Measurements from ENCODE around the gene PPIL6. TPM values are rescaled to one million over a fixed set of nuclear protein-coding genes. Genes with fewer than 3 reads are reported as not detected.

PPIL6 gene
- total RNA-seq, 4 donors from 2014 or later, result 1.2 to 16.5 (median 4.8) TPM

DNA sequence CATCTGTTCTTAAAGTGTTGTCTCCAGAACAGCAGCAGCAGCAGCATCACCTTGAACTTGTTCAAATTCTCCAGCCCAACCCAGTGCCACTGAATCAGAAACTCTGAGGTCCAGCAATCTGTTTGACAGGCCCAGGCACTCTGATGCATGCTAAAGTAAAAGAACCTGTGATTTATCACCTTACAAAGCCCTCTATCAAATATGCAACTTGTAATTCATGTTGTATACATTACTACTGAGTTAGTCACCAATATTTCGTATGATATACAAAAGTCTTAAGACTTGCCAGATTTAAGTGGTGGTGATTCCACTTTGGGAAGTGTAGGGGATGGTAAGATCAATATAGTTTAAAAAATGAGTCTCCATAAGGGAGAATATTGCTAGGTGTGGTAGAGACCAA, 52.2 kb downstream of the PPIL6 start:
- no peaks in the 10 kb centered on the region for H3K36me3 ChIP-seq
- H3K9me3 ChIP-seq, result no peaks in the 10 kb centered on the region
- H3K27me3 ChIP-seq, result no peaks in the 10 kb centered on the region
- no peak for DNase-seq (ENCODE audit: low spot score in 2 of 2)
- WGBS, 2 donors, result 86 to 93% methylated on average over 1 of the region's 1 CpG
- no peak overlapping the region for H3K4me3 ChIP-seq
- H3K4me1 ChIP-seq, result peaks cover 0 to 26% (median 4%) of the 10 kb centered on the region in 4 donors
- no peak overlapping the region for H3K27ac ChIP-seq
- no peak for TF ChIP-seq POLR2A (IDR thresholded peaks at IDR 0.05)
- no peak for TF ChIP-seq EP300 (IDR thresholded peaks at IDR 0.05)
- TF ChIP-seq, protein P1, sequence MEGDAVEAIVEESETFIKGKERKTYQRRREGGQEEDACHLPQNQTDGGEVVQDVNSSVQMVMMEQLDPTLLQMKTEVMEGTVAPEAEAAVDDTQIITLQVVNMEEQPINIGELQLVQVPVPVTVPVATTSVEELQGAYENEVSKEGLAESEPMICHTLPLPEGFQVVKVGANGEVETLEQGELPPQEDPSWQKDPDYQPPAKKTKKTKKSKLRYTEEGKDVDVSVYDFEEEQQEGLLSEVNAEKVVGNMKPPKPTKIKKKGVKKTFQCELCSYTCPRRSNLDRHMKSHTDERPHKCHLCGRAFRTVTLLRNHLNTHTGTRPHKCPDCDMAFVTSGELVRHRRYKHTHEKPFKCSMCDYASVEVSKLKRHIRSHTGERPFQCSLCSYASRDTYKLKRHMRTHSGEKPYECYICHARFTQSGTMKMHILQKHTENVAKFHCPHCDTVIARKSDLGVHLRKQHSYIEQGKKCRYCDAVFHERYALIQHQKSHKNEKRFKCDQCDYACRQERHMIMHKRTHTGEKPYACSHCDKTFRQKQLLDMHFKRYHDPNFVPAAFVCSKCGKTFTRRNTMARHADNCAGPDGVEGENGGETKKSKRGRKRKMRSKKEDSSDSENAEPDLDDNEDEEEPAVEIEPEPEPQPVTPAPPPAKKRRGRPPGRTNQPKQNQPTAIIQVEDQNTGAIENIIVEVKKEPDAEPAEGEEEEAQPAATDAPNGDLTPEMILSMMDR (IDR thresholded peaks at IDR 0.05), result no peak

DNA sequence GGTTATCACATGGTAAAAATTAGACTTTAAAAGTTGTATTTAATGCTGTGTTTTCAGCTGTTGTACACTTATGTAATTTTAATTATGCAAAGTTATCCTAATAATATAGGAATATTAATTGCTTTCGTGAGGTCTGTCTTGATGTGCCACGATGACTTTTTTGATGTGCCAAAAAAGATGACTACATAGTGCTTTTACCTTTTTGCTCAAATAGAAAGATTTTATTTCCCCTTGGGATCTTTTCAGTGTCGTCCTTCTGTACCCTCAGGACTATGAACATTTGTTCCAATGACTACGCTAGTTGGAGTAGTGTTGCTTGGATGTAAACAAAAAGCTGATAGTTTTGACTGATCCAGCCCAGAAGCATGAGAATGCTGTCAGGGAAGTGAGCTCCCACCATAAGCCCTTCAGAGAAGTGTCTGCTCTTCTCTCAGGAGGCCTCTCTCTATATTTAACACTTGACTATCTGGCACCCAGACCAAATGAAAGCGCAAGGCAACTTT, 56.9 kb downstream of the PPIL6 start:
- no peak for DNase-seq (ENCODE audit: low spot score in 2 of 2)
- TF ChIP-seq, protein P1 (IDR thresholded peaks at IDR 0.05), result no peak
- TF ChIP-seq POLR2A (IDR thresholded peaks at IDR 0.05) (no peak), EP300 (IDR thresholded peaks at IDR 0.05) (no peak)
- H3K27me3 ChIP-seq, result no peaks in the 10 kb centered on the region
- H3K9me3 ChIP-seq, result no peaks in the 10 kb centered on the region
- H3K27ac ChIP-seq, result peak overlapping the region; percentile 99 to 100 (median 100)
- peak overlapping the region; percentile 87 to 99 (median 98) for H3K4me3 ChIP-seq
- 17 to 19% methylated on average over 5 of the region's 5 CpGs for WGBS, 2 donors
- peaks cover 0 to 41% (median 20%) of the 10 kb centered on the region in 4 donors for H3K4me1 ChIP-seq
- peaks cover 0 to under 1% (median 0%) of the 10 kb centered on the region in 3 donors for H3K36me3 ChIP-seq

DNA sequence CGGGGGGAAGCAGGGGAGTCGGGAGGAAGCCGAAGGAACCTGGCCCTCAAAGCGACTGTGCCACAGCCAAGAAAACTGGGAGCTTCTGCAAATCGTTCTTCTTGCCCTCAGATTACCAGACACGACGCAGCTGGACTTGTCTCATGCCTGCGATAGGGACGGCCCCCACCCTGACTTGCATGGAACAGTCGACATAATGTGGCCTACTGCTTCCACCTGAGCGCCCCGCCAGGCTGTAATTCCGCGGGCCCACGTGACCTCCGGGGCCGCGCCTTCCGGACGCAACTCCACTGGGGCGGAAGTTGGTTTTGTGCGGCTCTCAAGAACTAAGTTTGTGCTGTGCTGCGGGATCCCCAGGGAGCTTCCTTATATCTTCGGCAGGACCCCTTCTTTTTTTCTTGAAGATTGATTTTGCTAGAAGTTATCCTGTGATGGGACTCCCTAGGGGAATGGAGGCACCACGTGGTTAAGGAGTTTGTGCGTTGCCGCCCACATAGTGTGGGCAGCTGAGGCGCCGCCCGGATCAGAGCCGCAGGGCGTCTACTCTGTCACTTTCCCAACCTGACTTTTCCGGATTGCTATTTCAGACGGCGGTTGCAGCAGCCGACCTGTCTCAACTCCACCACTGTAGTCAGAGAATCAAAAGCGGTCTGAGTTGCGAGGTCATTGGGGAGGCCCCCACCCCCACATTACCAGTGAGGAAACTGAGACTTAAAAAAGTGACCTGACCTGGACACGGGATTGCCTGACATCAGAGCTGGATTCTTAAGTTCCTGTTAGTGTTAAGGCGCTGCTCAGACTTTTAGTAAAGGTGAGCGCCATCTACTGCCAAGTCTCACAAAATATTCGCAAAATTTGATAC, 57.6 kb downstream of the PPIL6 start:
- Histone ChIP-seq H3K4me3 (peak overlapping the region; percentile 87 to 99 (median 98)), H3K36me3 (peaks cover 0 to 7% (median 0%) of the 10 kb centered on the region in 3 donors), H3K27ac (peak overlapping the region; percentile 99 to 100 (median 100)), H3K27me3 (no peaks in the 10 kb centered on the region), H3K4me1 (peaks cover 0 to 48% (median 22%) of the 10 kb centered on the region in 4 donors), H3K9me3 (no peaks in the 10 kb centered on the region)
- TF ChIP-seq, protein P1 (IDR thresholded peaks at IDR 0.05), result peak; percentile 29 to 71 (median 43)
- TF ChIP-seq POLR2A (IDR thresholded peaks at IDR 0.05) (peak; percentile 6 to 47), EP300 (IDR thresholded peaks at IDR 0.05) (peak; percentile 59 to 75)
- 1% methylated on average over 42 of the region's 42 CpGs for WGBS, 2 donors
- peak; percentile 89 for DNase-seq (ENCODE audit: low spot score in 2 of 2)

DNA sequence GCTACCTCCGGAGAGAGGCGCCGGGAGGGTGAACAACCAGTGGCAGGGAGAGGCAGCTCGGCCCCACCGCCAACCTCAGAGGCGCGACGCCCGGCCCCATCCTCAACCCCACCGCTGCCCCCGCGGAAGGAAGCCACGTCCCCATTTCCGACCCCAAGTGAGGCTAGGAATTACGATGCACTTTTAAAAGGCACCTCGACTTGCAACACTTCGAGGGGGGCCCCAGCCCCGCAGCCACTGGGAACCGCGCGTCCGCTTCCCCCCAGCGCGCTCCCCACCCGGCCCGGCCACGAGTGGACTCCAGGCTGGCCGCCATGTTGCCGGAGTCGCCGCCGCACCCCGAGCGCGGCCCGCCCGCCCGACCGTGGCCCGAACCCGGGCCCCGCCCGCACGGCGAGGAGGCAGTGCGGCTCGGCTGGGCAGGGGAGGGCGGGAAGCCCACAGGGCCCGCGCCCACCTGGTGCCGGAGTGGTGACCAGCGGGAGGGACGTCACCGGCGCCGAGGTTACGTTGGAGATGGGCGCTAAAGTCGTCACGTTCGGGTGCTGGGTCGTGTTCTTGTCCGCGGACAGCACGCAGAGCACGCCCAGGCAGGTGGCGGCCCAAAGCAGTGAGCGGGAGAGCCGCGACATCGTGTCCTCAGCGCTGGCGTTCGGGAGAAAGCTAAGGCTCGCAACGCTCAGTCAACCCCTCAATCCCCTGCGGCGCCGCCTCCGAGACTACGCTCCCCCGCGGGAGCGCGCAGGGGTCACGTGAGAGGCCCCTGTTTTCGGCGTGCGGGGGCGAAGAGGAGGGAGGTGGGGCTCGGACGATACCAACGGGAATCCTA, 58.5 kb downstream of the PPIL6 start, which contains the start of gene CD164:
TSS of gene CD164 (minus strand) at position 721 of the 829 bp plus-strand sequence. CDS start at position 632, 89 bp downstream.
- WGBS, 2 donors, result 0 to 1% methylated on average over 37 to 62 of the region's 93 CpGs
- H3K36me3 ChIP-seq, result peaks cover 0 to 16% (median under 1%) of the 10 kb centered on the region in 3 donors
- peak; percentile 90 for DNase-seq (ENCODE audit: low spot score in 2 of 2)
- H3K27me3 ChIP-seq, result no peaks in the 10 kb centered on the region
- peaks cover 0 to 56% (median 22%) of the 10 kb centered on the region in 4 donors for H3K4me1 ChIP-seq
- peak within 1 kb of the TSS; percentile 99 to 100 (median 100) for H3K27ac ChIP-seq
- TF ChIP-seq EP300 (IDR thresholded peaks at IDR 0.05) (peak; percentile 76 to 99), POLR2A (IDR thresholded peaks at IDR 0.05) (peak; percentile 96 to 97)
- TF ChIP-seq, protein P1 (IDR thresholded peaks at IDR 0.05), result no peak
- no peaks in the 10 kb centered on the region for H3K9me3 ChIP-seq
- peak within 1 kb of the TSS; percentile 87 to 99 (median 98) for H3K4me3 ChIP-seq

All from tibial nerve (tissue), 4 donors.